ENCODE measurements around the gene TUBB6.

TUBB6 gene

DNA sequence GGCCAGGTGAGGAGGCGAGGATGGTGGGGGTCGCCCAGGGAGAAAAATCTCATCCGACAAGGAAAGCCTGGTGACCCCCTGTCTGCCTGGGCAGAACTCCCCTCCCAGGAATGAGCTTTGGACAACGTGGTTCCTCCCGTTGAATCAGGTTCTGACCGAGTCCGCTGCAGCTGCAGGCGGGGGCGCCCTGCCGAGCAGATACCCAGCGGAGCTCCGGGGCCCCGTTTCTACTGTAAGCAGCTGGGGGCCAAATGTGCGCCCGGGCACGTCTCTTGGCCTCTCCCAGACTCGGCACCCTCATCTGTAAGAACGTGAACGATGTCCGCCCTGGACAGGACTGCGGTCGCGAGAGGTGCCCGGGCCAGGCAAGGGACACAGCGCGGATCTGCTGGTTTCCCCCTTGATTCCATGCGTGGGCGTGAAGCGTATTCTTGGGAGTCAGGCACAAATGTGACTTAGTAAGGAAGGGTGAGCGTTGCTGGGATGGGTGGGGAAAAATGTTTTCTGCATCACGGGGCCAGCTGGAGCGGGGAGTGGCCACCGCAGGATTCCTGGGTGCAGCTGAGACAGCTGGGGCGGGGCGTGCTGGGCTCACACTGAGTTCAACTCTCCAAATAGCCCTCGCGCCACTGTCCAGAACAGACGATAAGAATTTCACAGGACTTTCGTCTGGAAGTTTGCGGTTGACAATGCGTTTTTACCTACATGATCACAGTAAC lies 20.2 kb upstream of the TUBB6 start:
- Mint-ChIP-seq H3K9me3 (no peaks in the 10 kb centered on the region), H3K27me3 (ENCODE audit: low read depth) (peaks cover 50% of the 10 kb centered on the region), H3K36me3 (ENCODE audit: low read depth) (no peaks in the 10 kb centered on the region), H3K4me3 (peak overlapping the region; percentile 83 to 86 (median 85)), H3K4me1 (peaks cover 36% of the 10 kb centered on the region), H3K27ac (peak overlapping the region; percentile 30 to 62 (median 40))
- TF ChIP-seq, protein P1, sequence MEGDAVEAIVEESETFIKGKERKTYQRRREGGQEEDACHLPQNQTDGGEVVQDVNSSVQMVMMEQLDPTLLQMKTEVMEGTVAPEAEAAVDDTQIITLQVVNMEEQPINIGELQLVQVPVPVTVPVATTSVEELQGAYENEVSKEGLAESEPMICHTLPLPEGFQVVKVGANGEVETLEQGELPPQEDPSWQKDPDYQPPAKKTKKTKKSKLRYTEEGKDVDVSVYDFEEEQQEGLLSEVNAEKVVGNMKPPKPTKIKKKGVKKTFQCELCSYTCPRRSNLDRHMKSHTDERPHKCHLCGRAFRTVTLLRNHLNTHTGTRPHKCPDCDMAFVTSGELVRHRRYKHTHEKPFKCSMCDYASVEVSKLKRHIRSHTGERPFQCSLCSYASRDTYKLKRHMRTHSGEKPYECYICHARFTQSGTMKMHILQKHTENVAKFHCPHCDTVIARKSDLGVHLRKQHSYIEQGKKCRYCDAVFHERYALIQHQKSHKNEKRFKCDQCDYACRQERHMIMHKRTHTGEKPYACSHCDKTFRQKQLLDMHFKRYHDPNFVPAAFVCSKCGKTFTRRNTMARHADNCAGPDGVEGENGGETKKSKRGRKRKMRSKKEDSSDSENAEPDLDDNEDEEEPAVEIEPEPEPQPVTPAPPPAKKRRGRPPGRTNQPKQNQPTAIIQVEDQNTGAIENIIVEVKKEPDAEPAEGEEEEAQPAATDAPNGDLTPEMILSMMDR (IDR thresholded peaks at IDR 0.05; ENCODE audit: unreplicated experiment in 3 of 3): no peak

DNA sequence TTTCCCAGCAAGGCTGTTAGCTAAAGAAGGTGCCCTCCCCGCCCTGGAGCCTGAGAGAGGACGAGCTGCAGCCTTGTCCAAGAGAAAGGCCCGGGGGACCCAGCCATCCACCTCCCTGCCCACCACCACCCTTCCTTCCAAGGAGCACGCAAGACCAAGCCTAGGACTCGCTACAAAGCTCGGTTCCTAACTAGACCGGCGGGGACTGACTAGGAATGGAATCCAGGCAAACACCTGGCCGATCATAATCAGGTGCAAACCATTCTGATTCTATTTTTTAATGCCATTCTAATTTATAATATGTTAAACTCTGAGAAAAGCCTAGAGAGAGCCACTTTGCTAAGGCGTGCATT lies 19.7 kb upstream of the TUBB6 start:
- Mint-ChIP-seq H3K27me3 (ENCODE audit: low read depth) (peaks cover 45% of the 10 kb centered on the region), H3K27ac (peak overlapping the region; percentile 30 to 62 (median 40)), H3K4me1 (peaks cover 32% of the 10 kb centered on the region), H3K4me3 (peak overlapping the region; percentile 83 to 86 (median 85)), H3K36me3 (ENCODE audit: low read depth) (no peaks in the 10 kb centered on the region), H3K9me3 (no peaks in the 10 kb centered on the region)
- TF ChIP-seq, protein P1 (IDR thresholded peaks at IDR 0.05; ENCODE audit: unreplicated experiment in 3 of 3): no peak

DNA sequence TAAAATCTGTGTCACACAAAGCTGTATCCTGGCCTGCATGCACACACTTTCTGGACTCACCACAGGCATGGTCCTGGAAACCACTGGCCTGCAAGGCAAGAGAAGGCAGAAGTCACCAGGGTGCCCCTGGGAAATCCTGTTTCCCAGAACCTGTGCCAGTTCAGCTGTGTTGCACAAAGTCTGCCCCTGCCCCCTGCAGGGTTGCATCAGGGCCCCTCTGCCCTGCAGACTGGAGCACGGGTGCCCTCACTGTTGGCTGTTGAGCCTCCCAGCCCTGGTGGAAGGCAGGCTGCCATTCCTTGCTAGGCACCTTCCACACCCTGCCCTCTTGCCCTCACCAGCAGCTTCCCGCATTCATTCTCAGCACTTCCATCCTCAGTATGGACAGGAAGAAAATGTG lies 18.0 kb upstream of the TUBB6 start:
- TF ChIP-seq, protein P1 (IDR thresholded peaks at IDR 0.05; ENCODE audit: unreplicated experiment in 3 of 3): no peak
- no peaks in the 10 kb centered on the region for H3K36me3 Mint-ChIP-seq (ENCODE audit: low read depth)
- peaks cover 32% of the 10 kb centered on the region for H3K4me1 Mint-ChIP-seq
- H3K27me3 Mint-ChIP-seq (ENCODE audit: low read depth): peaks cover 35% of the 10 kb centered on the region
- peaks cover 2% of the 10 kb centered on the region for H3K9me3 Mint-ChIP-seq
- no peak overlapping the region for H3K27ac Mint-ChIP-seq
- peak overlapping the region in 1 of 3 experiments; percentile 19 for H3K4me3 Mint-ChIP-seq

DNA sequence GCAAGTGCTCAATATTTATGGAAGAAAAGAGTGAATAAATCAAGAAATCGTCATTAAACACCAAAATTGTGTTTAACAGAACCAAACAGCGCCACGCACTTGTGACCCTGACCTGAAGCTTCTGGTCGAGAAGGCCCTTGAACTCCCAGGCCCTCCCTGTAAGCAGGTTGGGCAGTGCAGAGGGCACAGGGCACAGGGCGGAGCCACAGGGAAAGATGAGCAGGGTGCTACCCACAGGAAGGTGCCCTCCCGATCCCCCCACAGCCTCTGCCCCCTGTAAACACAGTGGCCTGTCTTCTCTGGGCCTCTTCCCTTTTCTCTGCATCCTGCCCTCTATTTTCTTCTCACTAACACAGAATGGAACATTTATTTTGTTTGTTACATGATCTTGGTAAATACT lies 16.9 kb upstream of the TUBB6 start:
- Mint-ChIP-seq H3K27ac (no peak overlapping the region), H3K9me3 (peaks cover 2% of the 10 kb centered on the region), H3K4me1 (peaks cover 32% of the 10 kb centered on the region), H3K36me3 (ENCODE audit: low read depth) (no peaks in the 10 kb centered on the region), H3K4me3 (peak overlapping the region in 2 of 3 experiments; percentile 22 to 32), H3K27me3 (ENCODE audit: low read depth) (peaks cover 35% of the 10 kb centered on the region)
- TF ChIP-seq, protein P1 (IDR thresholded peaks at IDR 0.05; ENCODE audit: unreplicated experiment in 3 of 3): no peak

DNA sequence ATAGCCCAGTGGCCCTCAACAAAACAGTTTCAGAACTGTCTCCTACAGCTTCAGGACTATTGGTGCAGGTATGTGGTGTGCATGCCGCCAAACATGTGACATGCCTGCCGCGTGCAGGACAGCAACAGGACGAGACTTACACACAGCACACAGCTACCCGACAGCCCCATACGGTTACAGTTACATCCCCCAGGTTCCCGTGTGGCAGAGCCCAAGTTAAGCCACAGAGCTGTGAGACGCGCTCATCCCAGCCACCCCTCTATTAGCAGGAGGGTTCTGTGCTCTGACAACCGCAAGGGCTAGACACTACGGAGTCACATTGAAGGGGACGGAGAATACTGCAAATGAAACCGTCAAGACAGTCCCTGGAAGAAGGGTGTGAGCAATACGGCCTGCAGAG lies 16.4 kb upstream of the TUBB6 start:
- H3K4me1 Mint-ChIP-seq: peaks cover 32% of the 10 kb centered on the region
- no peak overlapping the region for H3K27ac Mint-ChIP-seq
- peaks cover 33% of the 10 kb centered on the region for H3K27me3 Mint-ChIP-seq (ENCODE audit: low read depth)
- TF ChIP-seq, protein P1 (IDR thresholded peaks at IDR 0.05; ENCODE audit: unreplicated experiment in 3 of 3): no peak
- no peaks in the 10 kb centered on the region for H3K36me3 Mint-ChIP-seq (ENCODE audit: low read depth)
- peak overlapping the region in 1 of 3 experiments; percentile 32 for H3K4me3 Mint-ChIP-seq
- peaks cover 2% of the 10 kb centered on the region for H3K9me3 Mint-ChIP-seq

DNA sequence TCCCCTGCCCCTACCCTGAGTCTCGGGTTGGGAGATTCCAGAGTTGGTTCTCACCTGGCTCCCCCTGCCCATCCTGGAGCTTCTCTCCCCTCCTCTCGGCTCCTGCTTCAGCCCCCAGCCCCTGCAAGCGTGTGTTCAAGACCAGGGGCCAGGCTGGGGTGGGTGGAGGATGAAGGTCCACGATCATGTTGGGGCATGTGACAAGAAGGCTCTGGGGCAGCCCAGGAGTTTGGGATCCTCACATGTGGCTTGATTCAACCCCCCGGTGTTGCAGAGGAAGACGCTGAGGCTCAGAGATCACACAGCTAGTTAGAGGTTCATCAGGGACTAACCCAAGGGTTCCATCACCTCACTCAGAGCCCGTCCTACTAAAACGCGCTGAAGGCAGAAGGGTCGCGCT lies 14.2 kb upstream of the TUBB6 start:
- H3K4me1 Mint-ChIP-seq: peaks cover 21% of the 10 kb centered on the region
- TF ChIP-seq, protein P1 (IDR thresholded peaks at IDR 0.05; ENCODE audit: unreplicated experiment in 3 of 3): no peak
- peaks cover 2% of the 10 kb centered on the region for H3K9me3 Mint-ChIP-seq
- no peak overlapping the region for H3K4me3 Mint-ChIP-seq
- peaks cover 23% of the 10 kb centered on the region for H3K27me3 Mint-ChIP-seq (ENCODE audit: low read depth)
- H3K36me3 Mint-ChIP-seq (ENCODE audit: low read depth): no peaks in the 10 kb centered on the region
- no peak overlapping the region for H3K27ac Mint-ChIP-seq
